Peyer's patch (tissue), 4 donors: ENCODE results near the gene CREB3L1. TPM values are rescaled to one million over a fixed set of nuclear protein-coding genes. Genes with fewer than 3 reads are reported as not detected.
"Not testable (repeated sequence)": the region's sequence is repeated elsewhere in the genome, so short reads cannot be mapped to it uniquely, and the experiment has no call there.

Source experiments
- DNase-seq, 3 donors: peaks; one replicate each; pipeline ENCODE4 v3.0.0-alpha.2; 2017 to 2019
- H3K27ac ChIP-seq, 4 donors: fragments of 200-600 bp; sonication (generic); one replicate each; pipeline ENCODE4 v1.5.1; 2016 to 2019
- H3K27me3 ChIP-seq, 2 donors: fragments of 200-600 bp; sonication (generic); one replicate each; pipeline ENCODE4 v1.5.1; 2019
- H3K36me3 ChIP-seq, 3 donors: fragments of 200-600 bp; sonication (generic); one replicate each; pipeline ENCODE4 v1.5.1; 2016 to 2019
- H3K4me1 ChIP-seq, 4 donors: fragments of 200-600 bp; sonication (generic); one replicate each; pipeline ENCODE4 v1.5.1; 2016 to 2019
- H3K4me3 ChIP-seq, 4 donors: fragments of 200-600 bp; sonication (generic); 1 replicate in 3 of 4; 2 replicates in 1 of 4; pipeline ENCODE4 v1.5.1; 2016 to 2019; ENCODE audit warnings: mild to moderate bottlenecking in 1 of 4
- H3K9me3 ChIP-seq, 4 donors: fragments of 200-600 bp; sonication (generic); one replicate each; pipeline ENCODE4 v1.5.1; 2016 to 2019; ENCODE audit warnings: mild to moderate bottlenecking in 1 of 4
- POLR2A ChIP-seq, 2 donors: fragments of 450-650 bp; IDR thresholded peaks; one replicate each; pipeline ENCODE4 v1.5.1; 2017; ENCODE audit warnings: antibody characterized with exemption in 2 of 2, mild to moderate bottlenecking in 2 of 2, moderate library complexity in 2 of 2
- total RNA-seq, 4 donors: library from RNA; depleted of rRNA; stranded (reverse); fragments of >200 nt; gene quantifications; one replicate each; pipeline ENCODE4 v1.1.0, GENCODE V29; 2016
- TF ChIP-seq, protein P1 (sequence below), 6 experiments: fragments of 450-650 bp in 4 of 6; fragments of 200-600 bp in 2 of 6; sonication (generic) in 1 of 6; IDR thresholded peaks; one replicate each; pipeline ENCODE4 v1.5.1; 2017 to 2019; ENCODE audit warnings: antibody characterized with exemption in 6 of 6, mild to moderate bottlenecking in 3 of 6, moderate library complexity in 1 of 6

Gene CREB3L1
- total RNA-seq, 4 donors from 2014 or later = 13.2 to 50.6 (median 30.3) TPM

DNA sequence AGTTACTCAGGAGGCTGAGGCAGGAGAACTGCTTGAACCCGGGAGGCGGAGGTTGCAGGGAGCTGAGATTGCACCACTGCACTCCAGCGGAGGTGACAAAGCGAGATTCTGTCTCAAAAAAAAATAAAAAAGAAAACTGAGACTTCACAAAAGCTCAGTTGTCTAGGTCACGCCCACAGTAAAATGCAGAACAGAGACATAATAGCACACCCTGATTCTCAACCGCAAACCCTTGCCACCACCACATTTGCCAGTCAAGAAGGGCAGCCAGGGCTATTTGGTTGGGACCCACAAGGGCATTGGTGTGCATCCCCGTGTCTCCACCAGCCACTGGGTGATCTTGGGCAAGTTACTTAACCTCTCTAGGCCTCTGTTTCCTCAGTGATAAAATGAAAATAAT is 25.4 kb downstream of the CREB3L1 start:
- no peaks in the 10 kb centered on the region for H3K4me1 ChIP-seq
- H3K4me3 ChIP-seq = no peak overlapping the region
- DNase-seq = no peak
- H3K36me3 ChIP-seq = peaks cover 0 to 5% (median 0%) of the 10 kb centered on the region in 3 donors
- no peaks in the 10 kb centered on the region for H3K27me3 ChIP-seq
- no peaks in the 10 kb centered on the region for H3K9me3 ChIP-seq
- no peak overlapping the region for H3K27ac ChIP-seq
- no peak for TF ChIP-seq POLR2A (IDR thresholded peaks at IDR 0.05)
- TF ChIP-seq, protein P1, sequence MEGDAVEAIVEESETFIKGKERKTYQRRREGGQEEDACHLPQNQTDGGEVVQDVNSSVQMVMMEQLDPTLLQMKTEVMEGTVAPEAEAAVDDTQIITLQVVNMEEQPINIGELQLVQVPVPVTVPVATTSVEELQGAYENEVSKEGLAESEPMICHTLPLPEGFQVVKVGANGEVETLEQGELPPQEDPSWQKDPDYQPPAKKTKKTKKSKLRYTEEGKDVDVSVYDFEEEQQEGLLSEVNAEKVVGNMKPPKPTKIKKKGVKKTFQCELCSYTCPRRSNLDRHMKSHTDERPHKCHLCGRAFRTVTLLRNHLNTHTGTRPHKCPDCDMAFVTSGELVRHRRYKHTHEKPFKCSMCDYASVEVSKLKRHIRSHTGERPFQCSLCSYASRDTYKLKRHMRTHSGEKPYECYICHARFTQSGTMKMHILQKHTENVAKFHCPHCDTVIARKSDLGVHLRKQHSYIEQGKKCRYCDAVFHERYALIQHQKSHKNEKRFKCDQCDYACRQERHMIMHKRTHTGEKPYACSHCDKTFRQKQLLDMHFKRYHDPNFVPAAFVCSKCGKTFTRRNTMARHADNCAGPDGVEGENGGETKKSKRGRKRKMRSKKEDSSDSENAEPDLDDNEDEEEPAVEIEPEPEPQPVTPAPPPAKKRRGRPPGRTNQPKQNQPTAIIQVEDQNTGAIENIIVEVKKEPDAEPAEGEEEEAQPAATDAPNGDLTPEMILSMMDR (IDR thresholded peaks at IDR 0.05) = no peak

GRCh38 chr11:46304036-46304435 is 26.6 kb downstream of the CREB3L1 start:
- not testable (repeated sequence) for H3K9me3 ChIP-seq, H3K36me3 ChIP-seq, DNase-seq

DNA sequence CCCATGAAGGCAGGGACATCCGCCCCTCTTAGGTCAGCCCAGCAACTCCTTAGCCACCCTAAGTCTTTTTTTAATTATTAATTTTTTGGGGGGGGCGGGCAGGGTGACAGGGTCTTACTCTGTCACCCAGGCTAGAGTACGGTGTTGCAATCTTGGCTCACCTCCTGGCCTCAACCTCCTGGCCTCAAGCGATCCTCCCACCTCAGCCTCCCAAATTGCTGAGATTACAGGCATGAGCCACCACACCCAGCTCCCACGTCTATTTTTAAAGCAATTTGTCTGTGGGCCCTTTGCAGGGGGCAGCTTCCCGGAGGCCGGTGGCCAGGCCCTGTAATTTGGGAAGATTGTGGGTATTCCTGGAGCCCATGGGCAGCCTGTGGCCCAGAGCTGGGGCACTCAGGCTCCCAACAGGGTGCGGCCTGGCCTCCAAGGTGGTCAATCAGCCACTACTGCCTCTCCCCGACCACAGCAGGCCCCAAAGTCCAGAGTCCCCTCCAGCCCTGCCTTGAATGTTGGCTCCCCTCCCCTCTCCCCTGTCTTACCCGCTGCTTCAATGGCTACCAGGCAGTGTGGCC is 27.2 kb downstream of the CREB3L1 start:
- Histone ChIP-seq H3K4me1 (no peaks in the 10 kb centered on the region), H3K36me3 (peaks cover 0 to 5% (median 0%) of the 10 kb centered on the region in 3 donors), H3K9me3 (no peaks in the 10 kb centered on the region), H3K27ac (no peak overlapping the region), H3K27me3 (no peaks in the 10 kb centered on the region), H3K4me3 (no peak overlapping the region)
- TF ChIP-seq, protein P1 (IDR thresholded peaks at IDR 0.05) = no peak
- no peak for DNase-seq

More at GRCh38 chr11:46304036-46304435, 26.6 kb downstream of the CREB3L1 start:
- not testable (repeated sequence) for H3K27ac ChIP-seq, H3K4me3 ChIP-seq, H3K27me3 ChIP-seq, H3K4me1 ChIP-seq

DNA sequence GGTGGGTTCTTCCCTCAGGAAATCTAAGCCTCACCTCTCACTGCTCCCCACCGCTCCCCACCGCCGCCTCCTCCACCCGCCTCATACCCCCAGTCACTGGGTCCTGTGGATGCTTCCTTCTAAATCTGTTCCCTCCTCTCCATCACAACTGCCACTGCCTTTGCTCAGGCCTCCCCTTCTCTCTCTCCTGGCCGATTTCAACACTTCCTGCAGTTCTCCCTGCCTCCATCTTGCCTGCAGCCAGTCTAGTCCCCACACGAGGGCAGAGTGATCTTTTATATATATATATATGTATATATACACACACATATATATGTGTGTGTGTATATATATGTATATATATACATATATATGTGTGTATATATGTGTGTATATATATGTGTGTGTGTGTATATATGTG is 27.8 kb downstream of the CREB3L1 start:
- Histone ChIP-seq H3K4me3 (no peak overlapping the region), H3K36me3 (peaks cover 0 to 5% (median 0%) of the 10 kb centered on the region in 3 donors), H3K27ac (no peak overlapping the region), H3K4me1 (no peaks in the 10 kb centered on the region), H3K27me3 (no peaks in the 10 kb centered on the region), H3K9me3 (no peaks in the 10 kb centered on the region)
- no peak for TF ChIP-seq POLR2A (IDR thresholded peaks at IDR 0.05)
- TF ChIP-seq, protein P1 (IDR thresholded peaks at IDR 0.05) = no peak
- no peak for DNase-seq

GRCh38 chr11:46306296-46306853 is 28.9 kb downstream of the CREB3L1 start:
- Histone ChIP-seq H3K4me3 (no peak overlapping the region), H3K27ac (no peak overlapping the region), H3K27me3 (no peaks in the 10 kb centered on the region), H3K9me3 (no peaks in the 10 kb centered on the region), H3K36me3 (peaks cover 0 to 5% (median 0%) of the 10 kb centered on the region in 3 donors), H3K4me1 (no peaks in the 10 kb centered on the region)
- TF ChIP-seq, protein P1 (IDR thresholded peaks at IDR 0.05) = no peak
- no peak for TF ChIP-seq POLR2A (IDR thresholded peaks at IDR 0.05)
- DNase-seq = no peak

DNA sequence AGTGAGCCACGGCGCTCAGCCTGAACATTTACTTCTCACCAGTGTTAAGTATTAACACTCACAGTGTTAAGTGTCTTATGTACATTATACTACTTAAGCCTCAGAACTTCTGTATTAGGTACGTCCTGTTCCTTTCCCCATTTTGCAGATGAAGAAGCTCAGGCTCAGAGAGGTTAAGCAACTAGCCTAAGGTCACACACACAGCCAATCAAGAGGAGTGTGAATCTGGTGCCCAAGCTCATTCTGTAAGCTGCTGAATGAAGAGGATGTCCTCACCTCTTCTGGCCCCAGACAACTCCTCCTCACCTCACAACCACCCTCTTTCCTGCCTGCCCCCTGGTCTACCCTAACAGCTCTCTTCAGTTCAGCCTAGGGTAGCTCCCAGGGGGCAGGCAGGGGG is 29.9 kb downstream of the CREB3L1 start:
- Histone ChIP-seq H3K4me1 (no peaks in the 10 kb centered on the region), H3K27ac (no peak overlapping the region), H3K9me3 (no peaks in the 10 kb centered on the region), H3K4me3 (no peak overlapping the region), H3K27me3 (no peaks in the 10 kb centered on the region), H3K36me3 (peaks cover 0 to 8% (median 0%) of the 10 kb centered on the region in 3 donors)
- TF ChIP-seq, protein P1 (IDR thresholded peaks at IDR 0.05) = no peak
- no peak for TF ChIP-seq POLR2A (IDR thresholded peaks at IDR 0.05)
- DNase-seq = no peak
